ENCODE measurements around the gene SPRTN.
A peak's percentile ranks its signal among the peaks of the same experiment; 100 is the strongest.

Gene SPRTN

GRCh38 chr1:231338270-231339128, at the start of gene SPRTN:
Gene SPRTN, plus strand, starts transcription at chr1:231338293. Its CDS starts 91 bp downstream, at chr1:231338384.
- DNase-seq (ENCODE audit: insufficient read length, low spot score) (peak; percentile 84), FAIRE-seq (no peak)
- TF ChIP-seq POLR2A (IDR thresholded peaks at IDR 0.05; ENCODE audit: low read depth, low read length): peak; percentile 86

GRCh38 chr1:231295938-231296337, 42.2 kb upstream of the SPRTN start:
- FAIRE-seq (no peak), DNase-seq (ENCODE audit: insufficient read length, low spot score) (no peak)
- no peak for TF ChIP-seq POLR2A (IDR thresholded peaks at IDR 0.05; ENCODE audit: low read depth, low read length)

- DNase-seq (ENCODE audit: insufficient read length, low spot score): no peak
- TF ChIP-seq POLR2A (IDR thresholded peaks at IDR 0.05; ENCODE audit: low read depth, low read length): no peak
- no peak for FAIRE-seq
These were observed 36.1 kb upstream of the SPRTN start for GRCh38 chr1:231301990-231302389.

GRCh38 chr1:231310391-231310934, 27.6 kb upstream of the SPRTN start:
- DNase-seq (ENCODE audit: insufficient read length, low spot score) (no peak), FAIRE-seq (no peak)
- no peak for TF ChIP-seq POLR2A (IDR thresholded peaks at IDR 0.05; ENCODE audit: low read depth, low read length)

DNA sequence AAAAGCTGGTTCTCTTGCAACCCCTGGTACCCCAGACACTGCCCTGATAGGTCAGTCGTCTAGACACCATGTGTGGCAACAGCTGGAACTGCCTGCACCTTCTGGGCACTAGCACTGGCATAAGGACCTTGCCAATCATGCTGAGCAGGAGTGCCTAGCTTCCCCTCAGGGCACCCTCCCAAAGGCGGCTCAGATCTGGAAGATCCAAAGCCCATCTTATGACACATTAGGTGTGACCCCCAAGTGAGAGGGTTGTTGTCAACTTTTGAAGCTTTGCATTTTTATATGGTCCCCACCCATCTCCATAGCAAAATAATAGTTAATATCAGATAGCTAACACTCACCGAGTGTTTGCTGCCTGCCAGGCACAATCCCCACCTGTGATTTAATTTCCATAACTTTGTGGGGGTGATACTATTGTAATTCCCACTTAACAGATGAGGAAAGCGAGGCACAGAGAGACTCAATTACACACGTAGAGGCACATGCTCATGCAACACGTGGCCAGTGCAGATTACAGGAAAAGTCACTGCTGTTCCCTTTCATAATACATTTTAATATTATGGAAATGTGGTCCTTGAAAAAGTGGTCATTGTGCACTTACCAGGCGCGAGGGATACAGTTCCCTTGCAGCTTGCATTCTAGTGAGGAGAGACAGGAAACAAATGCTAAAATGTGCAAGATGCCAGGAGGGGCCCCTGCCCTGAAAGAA, 26.2 kb upstream of the SPRTN start:
- no peak for FAIRE-seq

DNA sequence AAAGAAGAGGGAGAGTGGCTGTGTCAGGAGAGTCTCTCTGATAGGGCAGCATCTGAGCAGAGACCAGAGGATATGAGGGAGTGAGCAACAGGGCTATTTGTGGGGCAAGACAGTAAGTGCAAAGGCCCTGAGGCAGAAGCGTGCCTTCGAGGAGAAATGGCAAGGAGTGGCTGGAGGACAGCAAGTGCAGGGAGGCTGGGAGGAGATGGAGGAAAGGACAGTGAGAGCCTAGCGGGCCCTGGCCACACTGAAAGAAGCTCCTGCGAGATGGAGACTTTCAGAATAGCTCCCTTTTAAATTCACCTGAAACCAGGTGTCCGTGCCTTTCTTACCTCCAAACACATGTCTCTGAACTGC, 25.7 kb upstream of the SPRTN start:
- no peak for FAIRE-seq
- no peak for TF ChIP-seq POLR2A (IDR thresholded peaks at IDR 0.05; ENCODE audit: low read depth, low read length)
- DNase-seq (ENCODE audit: insufficient read length, low spot score): no peak

More for the DNA sequence above, 26.2 kb upstream of the SPRTN start:
- no peak for TF ChIP-seq POLR2A (IDR thresholded peaks at IDR 0.05; ENCODE audit: low read depth, low read length)
- no peak for DNase-seq (ENCODE audit: insufficient read length, low spot score)

GRCh38 chr1:231313661-231314060, 24.4 kb upstream of the SPRTN start:
- TF ChIP-seq POLR2A (IDR thresholded peaks at IDR 0.05; ENCODE audit: low read depth, low read length): no peak
- FAIRE-seq: no peak
- DNase-seq (ENCODE audit: insufficient read length, low spot score): no peak

- peak; percentile 35 for DNase-seq (ENCODE audit: insufficient read length, low spot score)
- FAIRE-seq: no peak
- TF ChIP-seq POLR2A (IDR thresholded peaks at IDR 0.05; ENCODE audit: low read depth, low read length): no peak
These were observed 22.2 kb upstream of the SPRTN start for GRCh38 chr1:231315887-231316286.

GRCh38 chr1:231317306-231318014, 20.6 kb upstream of the SPRTN start:
- FAIRE-seq (no peak), DNase-seq (ENCODE audit: insufficient read length, low spot score) (no peak)
- no peak for TF ChIP-seq POLR2A (IDR thresholded peaks at IDR 0.05; ENCODE audit: low read depth, low read length)

DNA sequence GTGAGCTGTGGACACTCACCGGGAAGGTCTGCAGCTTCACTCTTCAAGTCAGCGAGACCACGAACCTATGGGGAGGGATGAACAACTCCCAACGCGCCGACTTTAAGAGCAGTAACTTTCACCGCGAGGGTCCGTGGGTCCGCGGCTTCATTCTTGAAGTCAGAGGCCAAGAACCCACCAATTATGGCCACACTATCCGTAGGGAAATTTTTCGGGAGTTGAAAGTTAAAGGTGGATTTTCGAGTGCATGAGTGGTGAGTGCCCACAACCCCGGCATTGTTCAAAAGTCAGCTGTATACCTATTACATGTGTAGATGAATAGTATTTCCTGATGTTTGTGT, 20.1 kb upstream of the SPRTN start:
- FAIRE-seq (no peak), DNase-seq (ENCODE audit: insufficient read length, low spot score) (no peak)
- no peak for TF ChIP-seq POLR2A (IDR thresholded peaks at IDR 0.05; ENCODE audit: low read depth, low read length)

GRCh38 chr1:231318568-231318967, 19.5 kb upstream of the SPRTN start:
- TF ChIP-seq POLR2A (IDR thresholded peaks at IDR 0.05; ENCODE audit: low read depth, low read length): no peak
- no peak for FAIRE-seq
- no peak for DNase-seq (ENCODE audit: insufficient read length, low spot score)

DNA sequence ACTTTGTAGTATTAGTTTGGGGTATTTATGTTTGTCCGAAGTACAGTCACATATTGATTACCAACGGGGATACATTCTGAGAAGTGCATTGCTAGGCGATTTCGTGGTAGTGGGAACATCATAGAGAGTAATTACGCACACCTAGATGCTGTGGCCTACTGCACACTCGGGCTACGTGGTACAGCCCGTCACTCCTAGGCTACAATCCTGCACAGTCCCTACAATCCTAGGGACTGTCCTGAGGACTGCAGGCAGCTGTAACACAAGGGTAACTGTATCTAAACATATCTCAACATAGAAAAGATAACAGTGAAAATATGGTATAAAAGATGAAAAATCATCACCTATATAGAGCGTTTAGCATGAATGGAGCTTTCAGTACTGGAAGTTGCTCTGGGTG, 19.0 kb upstream of the SPRTN start:
- FAIRE-seq: no peak
- no peak for TF ChIP-seq POLR2A (IDR thresholded peaks at IDR 0.05; ENCODE audit: low read depth, low read length)
- no peak for DNase-seq (ENCODE audit: insufficient read length, low spot score)

GRCh38 chr1:231322880-231323530, 15.1 kb upstream of the SPRTN start:
- DNase-seq (ENCODE audit: insufficient read length, low spot score): no peak
- TF ChIP-seq POLR2A (IDR thresholded peaks at IDR 0.05; ENCODE audit: low read depth, low read length): no peak

DNA sequence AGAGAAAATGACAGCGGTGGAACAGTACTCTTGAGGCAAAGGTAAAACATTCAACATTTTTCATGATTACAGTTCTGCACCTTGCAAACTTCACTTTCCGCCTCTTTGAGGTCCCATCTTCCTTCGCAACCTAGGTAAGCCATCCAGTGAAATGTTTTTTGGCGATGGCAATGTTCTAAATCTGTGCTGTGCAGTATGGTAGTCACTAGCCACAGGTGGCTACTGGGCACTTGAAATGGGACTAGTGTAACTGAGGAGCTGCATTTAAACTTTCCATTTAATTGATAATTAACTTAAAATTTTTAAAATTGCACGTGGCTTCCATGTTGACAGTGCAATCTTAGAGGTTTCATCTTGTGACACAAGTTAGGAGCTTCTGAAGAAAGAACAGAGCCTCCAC, 13.4 kb upstream of the SPRTN start:
- TF ChIP-seq POLR2A (IDR thresholded peaks at IDR 0.05; ENCODE audit: low read depth, low read length): no peak
- DNase-seq (ENCODE audit: insufficient read length, low spot score): no peak
- no peak for FAIRE-seq

More at GRCh38 chr1:231322880-231323530, 15.1 kb upstream of the SPRTN start:
- no peak for FAIRE-seq

Data from H54 (cell line).